NOMO-1 treated with dmso at 0.1 percent for 144 hours (cell line): ENCODE data around the gene LRP1B.

Experiments used
- DNase-seq: peaks from one replicate; lab custom pipeline; 2025; ENCODE audit not compliant: unreplicated experiment; lab: John Stamatoyannopoulos, UW

Gene LRP1B

DNA sequence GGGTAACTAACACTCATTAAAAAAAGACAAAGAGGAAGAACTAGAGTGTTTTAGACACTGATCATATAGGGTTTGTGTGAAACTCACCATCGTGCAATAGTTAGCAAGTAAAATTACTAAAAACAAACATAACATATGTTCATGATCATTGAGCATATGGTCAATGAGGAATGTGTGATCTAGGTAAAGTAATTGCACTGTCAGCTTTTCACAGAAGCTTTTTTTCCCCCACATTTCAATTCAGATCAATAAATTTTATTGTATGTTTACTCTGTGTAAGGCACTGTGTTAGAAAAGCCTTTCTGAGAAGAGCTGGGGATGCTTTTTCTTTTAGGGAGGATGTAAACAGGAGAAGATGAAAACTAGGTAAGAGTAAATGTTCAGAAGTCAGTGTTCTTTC is 348.2 kb downstream of the LRP1B start:
- no peak for DNase-seq

DNA sequence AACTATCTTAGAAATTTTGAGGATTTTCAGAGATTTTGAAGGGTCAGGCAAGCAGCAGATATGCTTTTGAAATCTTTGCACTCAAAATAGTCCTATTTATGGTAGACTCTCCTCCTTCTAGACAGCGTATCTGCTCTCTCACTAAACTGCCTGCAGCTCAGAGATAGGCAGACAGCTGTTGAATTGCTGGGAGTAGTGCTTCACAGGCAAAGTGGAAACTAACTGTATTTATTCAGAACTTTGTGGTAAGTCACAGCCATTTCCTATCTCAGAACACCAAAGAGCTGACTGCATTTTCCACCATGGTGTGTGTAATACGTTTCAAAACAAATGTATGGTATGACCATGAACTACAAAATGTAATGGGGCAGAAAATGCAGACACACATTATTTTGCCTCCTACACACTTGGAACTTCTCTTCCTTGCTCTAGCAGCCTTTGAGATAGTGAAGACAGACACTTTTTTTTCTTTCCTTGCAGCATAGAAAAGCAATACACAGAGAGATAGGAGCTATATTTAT is 352.4 kb downstream of the LRP1B start:
- no peak for DNase-seq

DNA sequence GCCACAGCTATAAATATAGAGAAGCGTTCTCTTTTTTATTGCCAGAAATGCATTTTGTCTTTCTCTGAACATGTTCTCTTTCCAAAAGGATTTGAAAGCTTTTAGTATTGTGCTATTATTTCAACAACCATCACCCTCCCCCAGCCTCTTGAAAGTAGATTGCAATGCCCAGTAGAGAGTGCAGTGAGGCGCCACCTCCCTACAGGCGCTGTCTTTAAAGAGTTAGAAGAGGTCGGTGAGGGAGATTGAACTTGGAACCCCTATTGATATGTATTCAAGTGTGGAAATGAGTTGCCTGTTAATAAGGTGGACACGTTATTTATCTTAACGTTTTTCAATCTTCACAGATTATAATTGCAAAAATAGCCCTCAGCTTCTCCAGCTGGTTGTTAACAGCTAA is 360.3 kb downstream of the LRP1B start:
- no peak for DNase-seq

GRCh38 chr2:141767691-141768090 is 363.1 kb downstream of the LRP1B start:
- no peak for DNase-seq

DNA sequence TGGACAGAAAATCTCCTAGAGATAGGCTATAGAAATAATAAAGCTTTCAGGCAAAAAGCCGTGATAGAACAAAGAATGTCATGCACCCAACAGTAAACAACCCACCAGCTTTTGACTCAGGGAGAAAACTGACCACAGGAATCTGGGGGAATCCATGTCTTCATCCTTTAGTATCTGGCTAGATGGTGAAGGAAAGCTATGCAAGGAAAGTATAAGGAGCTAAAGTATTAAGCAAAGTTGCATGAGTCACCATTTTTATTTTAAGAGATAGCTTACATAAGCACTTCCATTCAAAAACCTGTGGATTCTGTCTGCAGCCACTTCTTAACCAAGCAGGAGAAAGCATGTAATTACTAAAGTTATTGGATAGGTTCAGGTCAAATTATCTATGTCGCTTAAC is 363.8 kb downstream of the LRP1B start:
- no peak for DNase-seq

DNA sequence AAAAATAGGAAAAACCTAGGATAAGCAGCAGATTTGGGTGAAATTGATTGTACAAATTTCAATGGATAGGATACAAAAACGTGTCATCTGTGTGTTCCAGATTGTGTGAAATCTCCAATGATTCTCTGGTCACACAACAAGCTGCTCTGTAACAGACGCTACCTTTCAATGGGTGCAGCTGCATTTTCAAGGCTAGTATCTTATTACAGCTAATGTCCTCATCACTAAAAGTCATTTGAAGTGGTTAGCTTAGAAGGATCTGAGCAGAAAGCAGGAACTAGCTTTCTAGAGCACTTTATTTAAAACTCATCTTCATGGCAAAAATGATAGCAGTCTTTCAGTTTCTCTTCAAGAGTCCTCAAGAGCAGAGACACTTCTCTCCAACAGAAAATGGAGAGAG is 364.6 kb downstream of the LRP1B start:
- DNase-seq = no peak

- no peak for DNase-seq
Measured at GRCh38 chr2:141748616-141749015, 382.2 kb downstream of the LRP1B start.

DNA sequence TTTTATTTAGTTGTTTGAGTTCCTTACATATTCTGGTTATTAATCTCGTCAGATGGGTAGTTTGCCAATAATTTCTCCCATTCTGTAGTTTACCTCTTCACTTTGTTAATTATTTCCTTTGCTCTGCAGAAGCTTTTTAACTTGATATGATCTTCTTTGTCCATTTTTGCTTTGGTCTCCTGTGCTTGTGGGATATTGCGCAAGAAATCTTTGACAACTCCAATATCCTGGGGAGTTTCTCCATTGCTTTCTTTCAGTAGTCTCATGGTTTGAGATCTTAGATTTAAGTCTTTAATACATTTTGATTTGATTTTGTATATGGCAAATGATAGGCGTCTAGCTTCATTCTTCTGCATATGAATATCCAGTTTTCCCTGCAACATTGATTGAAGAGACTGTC is 389.2 kb downstream of the LRP1B start:
- DNase-seq = no peak

- no peak for DNase-seq
Measured at GRCh38 chr2:141737492-141738255, 393.1 kb downstream of the LRP1B start.

- no peak for DNase-seq
Measured at GRCh38 chr2:141736466-141736865, 394.4 kb downstream of the LRP1B start.

DNA sequence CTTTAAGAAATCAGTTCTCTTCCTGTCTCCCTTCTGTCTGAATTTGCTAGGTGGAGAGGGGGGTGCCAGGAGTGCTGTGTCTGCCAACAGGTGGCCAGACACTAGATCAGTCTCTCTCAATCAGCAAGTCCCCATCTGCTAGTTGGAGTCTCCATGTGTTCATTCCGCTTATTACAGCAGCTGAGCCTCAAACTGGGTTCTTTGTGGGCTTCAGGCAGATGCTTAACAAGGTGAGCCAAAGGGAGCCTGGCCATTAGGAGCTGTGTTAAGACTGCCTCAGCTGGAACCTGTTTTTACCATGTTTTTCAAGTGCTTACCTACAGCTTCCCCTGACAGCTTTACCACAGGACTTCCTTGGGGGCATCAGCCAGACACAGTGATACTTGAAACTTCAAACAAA is 401.9 kb downstream of the LRP1B start:
- DNase-seq = no peak

GRCh38 chr2:141728142-141728541 is 402.7 kb downstream of the LRP1B start:
- DNase-seq = no peak

DNA sequence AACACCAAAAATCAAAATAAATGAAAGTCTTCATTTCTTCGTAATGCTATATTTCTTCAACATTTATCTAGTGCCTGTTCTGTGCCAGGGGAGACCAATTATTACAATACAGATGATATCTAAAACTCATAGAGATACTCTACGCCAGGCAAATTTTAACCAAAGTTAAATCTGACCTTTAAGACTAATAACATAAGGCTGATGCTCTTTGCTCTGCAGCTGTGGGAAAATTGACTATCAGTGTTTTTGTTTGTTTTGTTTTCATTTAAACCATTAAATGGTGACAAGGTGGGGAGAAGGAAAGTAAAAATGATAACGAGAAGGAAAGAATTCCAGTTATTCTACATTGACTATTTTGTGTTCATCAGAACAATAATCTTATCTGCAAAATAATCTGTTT is 406.4 kb downstream of the LRP1B start:
- DNase-seq = no peak

DNA sequence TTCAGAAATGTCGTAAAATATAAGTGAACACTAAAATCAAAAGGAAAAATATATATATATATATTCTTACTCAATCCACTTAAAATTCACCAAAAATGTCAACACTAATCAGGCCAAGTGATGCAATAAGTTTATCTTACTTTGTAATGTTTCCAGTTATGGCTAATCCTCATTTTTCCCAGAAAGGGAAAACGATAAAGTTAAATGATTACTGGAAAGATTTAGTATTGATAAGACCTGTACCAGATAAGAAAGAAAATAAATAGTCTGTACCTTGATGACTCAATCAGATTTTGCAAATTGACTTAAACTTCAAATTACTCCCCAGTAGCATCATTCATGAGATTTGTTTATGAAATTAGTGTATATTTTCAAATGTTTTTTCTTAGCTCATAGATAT is 407.0 kb downstream of the LRP1B start:
- DNase-seq = no peak

GRCh38 chr2:141720476-141720875 is 410.3 kb downstream of the LRP1B start:
- no peak for DNase-seq

DNA sequence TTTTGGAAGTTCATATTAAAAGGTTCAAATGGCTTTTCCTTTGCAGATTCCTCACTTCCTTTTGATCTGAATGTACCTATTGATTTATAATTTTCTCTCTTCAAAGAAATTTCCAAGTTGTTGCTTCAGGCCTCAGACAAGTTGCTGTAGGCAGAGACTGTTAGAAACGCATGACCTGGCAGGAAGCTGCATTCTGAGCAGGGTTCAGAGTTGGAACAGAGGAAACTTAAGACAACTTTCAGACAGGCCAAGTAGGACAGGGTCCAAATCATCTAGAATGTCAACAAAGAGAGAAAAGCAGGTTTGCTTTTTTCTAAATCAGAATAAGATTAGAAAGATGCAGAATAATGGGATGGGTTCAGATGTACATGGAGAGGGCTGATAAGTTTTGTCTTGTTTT is 416.3 kb downstream of the LRP1B start:
- no peak for DNase-seq

DNA sequence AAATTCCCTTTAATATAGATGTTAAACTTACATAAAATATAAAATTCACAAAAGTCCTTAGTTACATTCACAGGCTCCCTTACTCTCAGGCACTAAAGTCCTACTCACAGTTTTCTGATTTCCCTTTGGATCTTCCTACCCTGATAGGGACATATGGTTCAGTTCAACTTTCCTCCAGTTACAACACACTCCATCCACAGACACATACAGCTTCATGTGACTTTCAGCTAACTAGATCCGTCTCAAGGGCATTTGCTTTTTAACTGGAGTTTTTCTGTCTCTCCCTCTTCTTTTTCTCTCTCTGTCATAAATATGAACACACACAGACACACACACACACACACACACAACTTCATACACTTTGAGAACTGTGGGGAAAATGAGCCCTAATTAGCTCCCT is 419.2 kb downstream of the LRP1B start:
- DNase-seq = no peak

- DNase-seq = no peak
Measured at GRCh38 chr2:141710589-141711239, 420.1 kb downstream of the LRP1B start.

DNA sequence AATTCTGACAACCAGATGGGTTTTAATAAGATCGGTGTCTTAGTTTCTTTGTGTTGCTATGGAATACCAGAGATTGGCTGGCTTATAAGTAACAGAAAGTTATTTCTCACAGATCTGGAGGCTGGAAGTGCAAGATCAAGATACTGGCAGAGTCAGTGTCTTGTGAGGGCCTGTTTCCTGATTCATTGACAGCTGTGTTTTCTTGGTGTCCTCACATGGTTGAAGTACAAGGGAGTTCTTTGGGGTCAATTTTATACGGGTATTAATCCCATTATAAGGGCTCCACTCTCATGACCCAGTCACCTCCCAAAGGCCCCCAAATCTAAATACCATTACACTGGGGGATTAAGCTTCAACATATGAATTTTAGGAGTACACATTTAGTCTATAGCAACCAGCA is 421.1 kb downstream of the LRP1B start:
- DNase-seq = no peak

DNA sequence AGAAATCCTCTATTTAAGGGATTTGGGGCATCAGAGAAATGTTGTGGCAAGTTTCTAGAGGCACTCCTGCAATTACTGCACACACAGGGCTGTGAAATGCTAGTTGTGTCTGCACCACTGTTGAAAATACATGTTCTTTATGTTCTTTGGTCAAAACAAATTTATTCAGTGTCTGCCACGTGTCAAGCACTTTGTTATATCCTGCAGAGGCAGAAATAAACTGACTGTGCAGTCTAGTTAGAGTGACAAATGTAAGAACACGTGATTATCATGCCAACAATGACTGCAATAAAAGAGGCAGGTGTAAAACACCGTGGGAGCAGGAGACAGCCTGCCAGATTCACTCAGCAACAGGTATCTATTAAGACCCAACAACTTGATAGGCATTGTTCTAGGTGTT is 423.3 kb downstream of the LRP1B start:
- DNase-seq = no peak

DNA sequence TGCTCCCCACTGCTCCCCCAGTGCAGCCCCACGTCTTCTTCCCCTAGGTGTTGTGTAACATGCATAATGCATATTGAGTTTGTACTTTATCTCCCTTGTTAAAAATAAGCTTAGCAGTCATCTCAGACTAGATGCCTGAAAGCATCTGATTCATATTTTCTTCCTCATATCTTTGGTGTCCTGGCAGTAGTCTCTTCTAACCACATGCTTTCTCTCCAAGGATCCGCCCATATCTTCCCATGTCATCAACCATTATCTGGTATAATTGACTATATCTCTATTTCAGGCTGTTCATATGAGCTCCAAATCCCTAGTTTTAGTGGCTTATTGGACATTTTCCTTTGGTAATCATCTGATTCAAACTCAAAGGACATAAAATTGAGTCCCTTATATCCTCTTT is 426.3 kb downstream of the LRP1B start:
- DNase-seq = no peak

DNA sequence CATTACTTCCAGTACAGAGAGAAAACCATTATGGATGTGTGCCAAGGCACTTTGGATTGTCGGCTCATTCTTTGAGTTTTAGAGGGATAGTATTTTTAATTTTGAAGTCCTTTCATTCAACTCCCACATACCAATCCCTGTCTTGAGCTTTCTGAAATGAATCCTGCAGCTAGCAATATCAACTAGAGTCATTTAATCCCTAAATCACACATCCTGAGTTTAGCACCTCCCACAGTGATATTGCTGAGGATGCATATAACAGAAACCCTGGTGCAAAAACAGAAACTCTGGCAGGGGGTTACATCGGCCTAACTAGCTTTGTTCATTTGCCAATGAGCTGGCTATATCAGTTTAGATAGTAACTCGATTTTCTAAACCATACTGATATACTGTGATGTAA is 427.3 kb downstream of the LRP1B start:
- DNase-seq = no peak

- no peak for DNase-seq
Measured at GRCh38 chr2:141701618-141702017, 429.2 kb downstream of the LRP1B start.
